HG02884 (cell line): ENCODE results near the gene TMEM106C.

ENCODE experiments used
- ATAC-seq: cut with Tn5 transposase; IDR thresholded peaks from one replicate; pipeline ENCODE4 v1.9.1; 2021; ENCODE audit warnings: mild to moderate bottlenecking, moderate library complexity; ENCODE audit not compliant: unreplicated experiment

TMEM106C gene

GRCh38 chr12:47979166-47979565, 15.8 kb downstream of the TMEM106C start:
- ATAC-seq = no peak

- no peak for ATAC-seq
Measured at GRCh38 chr12:47979686-47980085, 16.3 kb downstream of the TMEM106C start.

GRCh38 chr12:47980197-47980596, 16.8 kb downstream of the TMEM106C start:
- ATAC-seq = no peak

- ATAC-seq = no peak
Measured at GRCh38 chr12:47980779-47981495, 17.5 kb downstream of the TMEM106C start.

GRCh38 chr12:47981496-47982260, 18.3 kb downstream of the TMEM106C start:
- no peak for ATAC-seq

GRCh38 chr12:47982311-47982710, 18.9 kb downstream of the TMEM106C start:
- ATAC-seq = no peak

- no peak for ATAC-seq
Measured at GRCh38 chr12:47982770-47983169, 19.4 kb downstream of the TMEM106C start.

- no peak for ATAC-seq
Measured at GRCh38 chr12:47983541-47984115, 20.2 kb downstream of the TMEM106C start.

GRCh38 chr12:47984331-47984801, 21.0 kb downstream of the TMEM106C start:
- ATAC-seq = no peak

GRCh38 chr12:47985596-47986290, 22.3 kb downstream of the TMEM106C start:
- no peak for ATAC-seq

GRCh38 chr12:47986291-47986660, 22.9 kb downstream of the TMEM106C start:
- ATAC-seq = no peak

GRCh38 chr12:47986832-47987231, 23.4 kb downstream of the TMEM106C start:
- no peak for ATAC-seq

GRCh38 chr12:47987411-47988072, 24.1 kb downstream of the TMEM106C start:
- no peak for ATAC-seq

GRCh38 chr12:47988073-47989022, 25.0 kb downstream of the TMEM106C start:
- no peak for ATAC-seq

- ATAC-seq = no peak
Measured at GRCh38 chr12:47989023-47989417, 25.6 kb downstream of the TMEM106C start.

- no peak for ATAC-seq
Measured at GRCh38 chr12:47989666-47990065, 26.3 kb downstream of the TMEM106C start.

GRCh38 chr12:47990351-47991105, 27.1 kb downstream of the TMEM106C start:
- peak; percentile 96 for ATAC-seq

- ATAC-seq = no peak
Measured at GRCh38 chr12:47991106-47992061, 28.0 kb downstream of the TMEM106C start.
